NCI-H187 (cell line): Measurements from ENCODE around the gene CNOT2.
"Not testable (repeated sequence)": the region's sequence is repeated elsewhere in the genome, so short reads cannot be mapped to it uniquely, and the experiment has no call there.

ENCODE experiments used
- DNase-seq, 2 experiments: peaks; one replicate each; lab custom pipeline; 2025; lab: John Stamatoyannopoulos, UW

CNOT2 gene

GRCh38 chr12:70252832-70253231, 9.6 kb downstream of the CNOT2 start:
- DNase-seq, result no peak

DNA sequence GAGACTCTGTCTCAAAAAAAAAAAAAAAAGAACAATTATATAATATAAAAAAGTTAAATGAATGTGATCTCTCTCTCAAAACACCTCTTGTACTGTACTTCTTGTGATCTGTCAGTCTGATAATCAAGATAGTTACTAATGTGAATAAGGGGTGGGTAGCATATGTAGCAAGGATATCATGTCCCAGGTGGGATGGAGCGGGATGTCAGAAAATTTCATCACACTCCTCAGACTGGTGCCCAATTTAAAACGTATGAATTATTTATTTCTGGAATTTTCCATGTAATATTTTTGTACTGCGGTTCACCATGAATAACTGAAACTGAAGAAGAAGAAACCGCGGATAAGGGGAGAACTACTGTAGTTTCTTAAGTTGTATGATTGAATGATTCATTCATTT, 11.0 kb downstream of the CNOT2 start:
- no peak for DNase-seq

- no peak for DNase-seq
Observed at GRCh38 chr12:70254846-70255245, 11.6 kb downstream of the CNOT2 start.

- no peak for DNase-seq
Observed at GRCh38 chr12:70255311-70255710, 12.1 kb downstream of the CNOT2 start.

DNA sequence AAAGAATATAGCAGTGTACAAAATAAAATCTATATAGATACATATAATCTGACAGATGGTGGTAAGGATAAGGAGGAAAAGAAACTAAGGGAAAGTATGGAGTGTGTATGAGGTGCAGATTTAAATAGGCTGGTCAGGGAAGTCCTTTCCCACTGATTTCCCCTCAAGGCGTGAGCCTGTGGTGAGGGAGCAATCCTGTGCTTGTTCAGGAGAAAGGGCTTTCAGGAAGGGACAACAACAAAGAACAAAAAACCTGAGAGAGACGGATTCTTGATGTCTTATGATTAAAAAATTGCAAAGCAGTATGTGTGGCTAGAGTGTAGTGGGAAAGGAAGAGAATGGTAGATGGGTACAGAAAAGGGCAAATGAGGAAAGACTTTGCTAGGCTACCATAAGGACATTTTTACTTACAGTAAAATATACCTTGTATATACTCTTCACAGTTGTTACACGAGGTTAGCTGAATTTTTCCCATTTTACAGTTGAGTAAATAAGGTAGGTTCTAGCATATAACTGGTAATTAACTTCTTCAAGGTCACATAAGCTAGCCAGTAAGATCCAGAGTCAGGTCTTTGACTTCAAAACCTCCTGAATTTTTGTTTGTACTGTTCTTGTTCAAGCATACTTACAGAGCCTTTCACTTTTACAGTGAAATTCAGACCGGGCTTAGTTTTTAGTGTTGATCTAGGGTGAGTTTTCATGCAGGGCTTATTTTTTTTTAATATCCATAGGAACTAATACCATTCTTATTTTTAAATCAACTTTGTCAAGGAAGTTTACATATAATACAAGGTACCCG, 15.6 kb downstream of the CNOT2 start:
- no peak for DNase-seq

GRCh38 chr12:70260646-70261045, 17.4 kb downstream of the CNOT2 start:
- no peak for DNase-seq

DNA sequence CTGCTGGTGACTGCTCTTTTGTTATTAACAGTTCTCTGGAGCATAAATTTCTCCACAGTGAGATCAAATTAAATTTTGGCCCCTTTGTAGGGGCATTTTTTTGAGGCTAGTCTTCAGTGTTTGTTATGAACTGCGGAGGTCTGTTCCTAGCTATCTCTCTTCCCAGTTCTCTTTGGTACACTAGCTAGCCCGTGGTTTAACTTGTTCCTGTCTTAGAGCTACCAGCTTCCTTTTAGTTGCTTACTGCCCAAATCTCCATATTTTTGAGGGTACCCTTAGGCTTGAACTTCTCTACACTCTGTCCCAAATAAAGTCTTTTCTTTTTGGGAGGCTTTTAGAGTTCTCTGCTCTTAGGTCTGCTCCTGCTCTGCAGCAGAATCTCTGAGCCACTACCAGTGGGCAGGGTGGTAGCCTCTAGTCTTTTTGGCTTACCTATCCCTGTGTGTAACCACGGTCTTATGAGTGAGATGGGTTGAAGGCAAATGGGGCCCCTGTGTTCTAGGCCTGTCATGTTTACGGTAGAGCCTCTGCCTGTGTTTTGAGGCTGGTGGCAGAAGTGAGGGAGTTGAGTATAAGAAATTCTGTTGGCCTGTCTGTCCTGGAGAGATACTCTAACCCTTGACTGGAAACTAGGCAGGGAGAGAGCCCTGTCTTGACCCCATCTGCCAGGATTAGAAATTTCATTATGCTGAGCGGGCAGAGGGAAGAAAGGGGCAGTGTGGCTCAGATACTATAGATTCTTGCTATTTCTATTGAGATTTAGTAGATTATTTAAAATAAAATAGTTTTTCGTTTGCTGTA, 21.0 kb downstream of the CNOT2 start:
- no peak for DNase-seq

- DNase-seq, result no peak
Observed at GRCh38 chr12:70265132-70265531, 21.9 kb downstream of the CNOT2 start.

GRCh38 chr12:70267550-70267949, 24.3 kb downstream of the CNOT2 start:
- no peak for DNase-seq

GRCh38 chr12:70268972-70269371, 25.7 kb downstream of the CNOT2 start:
- DNase-seq, result no peak

GRCh38 chr12:70270108-70270507, 26.9 kb downstream of the CNOT2 start:
- DNase-seq, result no peak

- no peak for DNase-seq
Observed at GRCh38 chr12:70271025-70271424, 27.8 kb downstream of the CNOT2 start.

DNA sequence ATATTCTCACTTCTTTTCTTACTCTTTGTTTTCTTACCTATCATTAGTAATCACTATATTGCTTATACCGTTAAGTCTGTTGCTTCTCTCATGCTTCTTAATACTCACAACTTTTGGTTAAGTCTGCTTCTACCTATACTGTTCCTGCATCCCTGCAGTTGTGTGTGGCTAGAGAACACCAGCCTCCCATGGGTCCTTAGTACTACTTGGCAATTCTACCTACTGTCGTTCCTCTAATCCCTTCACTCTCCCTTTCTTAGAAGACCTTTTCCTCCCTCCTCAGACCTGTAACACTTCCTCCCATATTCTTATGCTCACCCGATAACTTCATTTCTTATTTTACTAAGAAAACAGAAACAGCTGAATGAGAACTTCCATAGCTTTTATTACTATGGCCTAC, 29.3 kb downstream of the CNOT2 start:
- no peak for DNase-seq

GRCh38 chr12:70275045-70275444, 31.8 kb downstream of the CNOT2 start:
- DNase-seq, result no peak

DNA sequence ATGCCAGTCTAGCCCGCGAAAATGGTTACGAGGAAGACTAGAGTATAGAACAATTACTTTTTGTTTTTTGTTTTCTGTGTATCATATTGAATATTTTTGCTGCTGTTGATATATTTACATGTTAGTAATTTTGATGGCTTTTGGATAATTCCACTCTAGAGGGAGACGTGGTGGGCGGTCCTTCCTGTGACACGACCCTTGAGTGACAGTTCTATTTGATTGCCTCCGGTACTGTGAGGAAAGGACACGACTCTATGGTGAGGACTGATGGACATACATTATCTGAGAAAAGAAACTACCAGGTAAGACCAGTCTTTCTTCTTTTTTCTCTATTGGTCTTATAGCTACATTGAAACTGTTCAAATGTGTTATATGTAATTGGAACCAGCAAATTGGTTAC, 34.7 kb downstream of the CNOT2 start:
- DNase-seq, result no peak

- DNase-seq, result no peak
Observed at GRCh38 chr12:70278945-70279344, 35.7 kb downstream of the CNOT2 start.

DNA sequence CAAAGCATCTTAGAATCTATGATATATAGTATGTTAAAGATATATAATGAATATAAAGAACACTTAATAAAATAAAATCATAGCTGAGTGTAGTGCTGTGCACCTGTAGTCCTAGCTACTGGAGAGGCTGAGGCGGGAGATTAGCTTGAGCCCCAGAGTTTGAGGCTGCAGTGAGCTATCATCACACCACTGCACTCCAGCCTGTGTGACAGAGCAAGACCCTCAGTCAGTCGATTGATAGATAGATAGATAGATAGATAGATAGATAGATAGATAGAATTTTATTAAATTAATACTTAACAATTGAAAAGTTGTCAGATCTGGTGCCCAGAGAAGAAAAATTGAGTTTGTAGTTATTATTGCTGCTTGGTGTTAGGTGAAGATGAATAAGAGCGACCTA, 40.0 kb downstream of the CNOT2 start:
- no peak for DNase-seq

- no peak for DNase-seq
Observed at GRCh38 chr12:70288817-70289216, 45.6 kb downstream of the CNOT2 start.

- DNase-seq, result no peak
Observed at GRCh38 chr12:70290116-70290515, 46.9 kb downstream of the CNOT2 start.

GRCh38 chr12:70292017-70292776, 49.0 kb downstream of the CNOT2 start:
- DNase-seq, result no peak

GRCh38 chr12:70304684-70305555, 61.7 kb downstream of the CNOT2 start:
- DNase-seq, result not testable (repeated sequence)

GRCh38 chr12:70305794-70306193, 62.6 kb downstream of the CNOT2 start:
- no peak for DNase-seq
